ENCODE measurements around the gene SCUBE3. TPM values are rescaled to one million over a fixed set of nuclear protein-coding genes. Genes with fewer than 3 reads are reported as not detected.
A peak's percentile ranks its signal among the peaks of the same experiment; 100 is the strongest.

The SCUBE3 gene
- total and polyA plus RNA-seq, 9 of the 15 experiments (the other 6 are each of a cell fraction or from before 2014, with no cell fraction given), result 0.01 to 0.11 TPM; not detected in 7

GRCh38 chr6:35259948-35260590 lies 46.3 kb downstream of the SCUBE3 start (continued):
- TF ChIP-seq HNRNPLL (IDR thresholded peaks at IDR 0.05; ENCODE audit: low read depth, low read length, poor library complexity, severe bottlenecking) (no peak), CUX1 (CRISPR knock-in tag; IDR thresholded peaks at IDR 0.05) (no peak), ZBTB7A (IDR thresholded peaks at IDR 0.05; ENCODE audit: borderline replicate concordance, control insufficient read depth, low read depth, low read length) (peak; percentile 90), ZKSCAN3 (CRISPR knock-in tag; IDR thresholded peaks at IDR 0.05) (no peak), ZNF668 (CRISPR knock-in tag; IDR thresholded peaks at IDR 0.05) (no peak), HCFC1 (IDR thresholded peaks at IDR 0.05; ENCODE audit: low read depth, low read length) (no peak), POU5F1 (IDR thresholded peaks at IDR 0.05; ENCODE audit: borderline replicate concordance, low read depth, low read length, partially characterized antibody) (no peak), SRSF1 (IDR thresholded peaks at IDR 0.05; ENCODE audit: low read depth, low read length) (no peak), ATF4 (CRISPR knock-in tag; IDR thresholded peaks at IDR 0.05) (0 out of 2 replicates have a peak, but pooled peaks have one; percentile 24), GATA2 (CRISPR knock-in tag; IDR thresholded peaks at IDR 0.05) (no peak), ZNF253 (CRISPR knock-in tag; conservative IDR thresholded peaks at IDR 0.05) (no peak), POLR2AphosphoS2 (IDR thresholded peaks at IDR 0.05; ENCODE audit: low read length) (no peak), SMAD1 (IDR thresholded peaks at IDR 0.05; ENCODE audit: low read depth, low read length, partially characterized antibody) (peak; percentile 24), ZBTB26 (CRISPR knock-in tag; IDR thresholded peaks at IDR 0.05) (peak; percentile 83), SP1 (CRISPR knock-in tag; IDR thresholded peaks at IDR 0.05) (no peak), EP400 (IDR thresholded peaks at IDR 0.05) (no peak; the same call in 1 of the 2 replicates), FOXJ2 (tag; IDR thresholded peaks at IDR 0.05) (no peak)
